Stomach (tissue), 4 donors: ENCODE data around the gene ETV6.

Source experiments
- CTCF ChIP-seq, 7 experiments: fragments of 450-650 bp in 4 of 7; fragments of 200-600 bp in 3 of 7; sonication (generic) in 3 of 7; IDR thresholded peaks; one replicate each; pipeline ENCODE4 v1.5.1; 2016 to 2019; ENCODE audit warnings: antibody characterized with exemption in 7 of 7, control low read depth in 2 of 7, mild to moderate bottlenecking in 1 of 7
- EP300 ChIP-seq: sonication (generic); formaldehyde crosslinking; IDR thresholded peaks from one replicate; pipeline ENCODE4 v1.6.1; 2017; ENCODE audit warnings: antibody characterized with exemption
- POLR2A ChIP-seq, 4 donors: fragments of 450-650 bp; IDR thresholded peaks; one replicate each; pipeline ENCODE4 v1.6.1; 2016; ENCODE audit warnings: antibody characterized with exemption in 4 of 4, control low read depth in 2 of 4, mild to moderate bottlenecking in 1 of 4, moderate library complexity in 1 of 4

GRCh38 chr12:11615481-11615880, 34.0 kb upstream of the ETV6 start:
- TF ChIP-seq POLR2A (IDR thresholded peaks at IDR 0.05) (no peak), CTCF (IDR thresholded peaks at IDR 0.05) (no peak), EP300 (no peak)
